ENCODE data around the gene SOD1. TPM values are rescaled to one million over a fixed set of nuclear protein-coding genes. Genes with fewer than 3 reads are reported as not detected.

The SOD1 gene
- total and polyA plus RNA-seq, 10 of the 15 experiments (the other 5 are each of a cell fraction or from before 2014, with no cell fraction given): 171 to 710 (median 313) TPM

GRCh38 chr21:31659536-31660258 is at the start of gene SOD1 (continued):
- TF ChIP-seq ASH2L (IDR thresholded peaks at IDR 0.05; ENCODE audit: borderline replicate concordance, low read depth): 0 out of 2 replicates have a peak, but pooled peaks have one; percentile 78
- TF ChIP-seq TARDBP (IDR thresholded peaks at IDR 0.05; ENCODE audit: borderline replicate concordance): no peak
- TF ChIP-seq E2F4 (IDR thresholded peaks at IDR 0.05; ENCODE audit: low read depth, low read length): no peak
- TF ChIP-seq, protein P1, sequence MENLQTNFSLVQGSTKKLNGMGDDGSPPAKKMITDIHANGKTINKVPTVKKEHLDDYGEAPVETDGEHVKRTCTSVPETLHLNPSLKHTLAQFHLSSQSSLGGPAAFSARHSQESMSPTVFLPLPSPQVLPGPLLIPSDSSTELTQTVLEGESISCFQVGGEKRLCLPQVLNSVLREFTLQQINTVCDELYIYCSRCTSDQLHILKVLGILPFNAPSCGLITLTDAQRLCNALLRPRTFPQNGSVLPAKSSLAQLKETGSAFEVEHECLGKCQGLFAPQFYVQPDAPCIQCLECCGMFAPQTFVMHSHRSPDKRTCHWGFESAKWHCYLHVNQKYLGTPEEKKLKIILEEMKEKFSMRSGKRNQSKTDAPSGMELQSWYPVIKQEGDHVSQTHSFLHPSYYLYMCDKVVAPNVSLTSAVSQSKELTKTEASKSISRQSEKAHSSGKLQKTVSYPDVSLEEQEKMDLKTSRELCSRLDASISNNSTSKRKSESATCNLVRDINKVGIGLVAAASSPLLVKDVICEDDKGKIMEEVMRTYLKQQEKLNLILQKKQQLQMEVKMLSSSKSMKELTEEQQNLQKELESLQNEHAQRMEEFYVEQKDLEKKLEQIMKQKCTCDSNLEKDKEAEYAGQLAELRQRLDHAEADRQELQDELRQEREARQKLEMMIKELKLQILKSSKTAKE (IDR thresholded peaks at IDR 0.05; ENCODE audit: low read depth, poor library complexity, severe bottlenecking): no peak
- TF ChIP-seq TCF3 (IDR thresholded peaks at IDR 0.05; ENCODE audit: borderline replicate concordance, insufficient read depth, low read depth, low read length): 0 out of 2 replicates have a peak, but pooled peaks have one; percentile 24

DNA sequence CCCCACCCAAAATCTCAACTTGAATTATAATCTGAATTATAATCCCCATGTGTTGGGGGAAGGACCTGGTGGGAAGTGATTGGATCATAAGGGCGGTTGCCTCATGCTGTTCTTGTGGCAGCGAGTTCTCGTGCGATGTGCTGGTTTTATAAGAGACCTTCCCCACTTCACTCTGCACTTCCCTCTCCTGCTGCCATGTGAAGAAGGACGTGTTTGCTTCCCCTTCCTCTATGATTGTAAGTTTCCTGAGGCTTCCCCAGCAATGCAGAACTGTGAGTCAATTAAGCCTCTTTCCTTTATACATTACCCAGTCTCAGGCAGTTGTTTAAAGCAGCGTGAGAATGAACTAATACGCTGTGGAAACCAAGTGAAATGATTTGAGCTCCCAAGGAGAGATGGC is 48.0 kb upstream of the SOD1 start:
- in situ Hi-C loops (cut with MboI): no loop called here
- TF ChIP-seq ZBTB33 (IDR thresholded peaks at IDR 0.05) (no peak), YBX1 (IDR thresholded peaks at IDR 0.05) (no peak), RCOR1 (conservative IDR thresholded peaks at IDR 0.05; ENCODE audit: low read depth, low read length) (no peak), E2F8 (IDR thresholded peaks at IDR 0.05; ENCODE audit: low read depth, partially characterized antibody) (no peak), EP300 (IDR thresholded peaks at IDR 0.05; ENCODE audit: borderline replicate concordance in 1 of 2, control insufficient read depth in 1 of 2, low read depth in 2 of 2, low read length in 2 of 2) (no peak), CBFB (IDR thresholded peaks at IDR 0.05; ENCODE audit: low read depth) (no peak), NFYA (IDR thresholded peaks at IDR 0.05; ENCODE audit: borderline replicate concordance, low read depth, low read length) (no peak)

More for the DNA sequence above, 48.0 kb upstream of the SOD1 start:
- Histone ChIP-seq H3K36me3 (ENCODE audit: control insufficient read depth in 2 of 2, insufficient read depth in 2 of 2, low read length in 1 of 2) (no peaks in the 10 kb centered on the region), H3K27ac (ENCODE audit: control insufficient read depth, insufficient read depth) (no peak overlapping the region), H3K27me3 (replicated peaks in 1 of 2; ENCODE audit: control insufficient read depth in 2 of 2, insufficient read depth in 2 of 2, low read length in 1 of 2) (no peaks in the 10 kb centered on the region), H3K4me1 (ENCODE audit: control insufficient read depth, insufficient read depth, low read length) (no peaks in the 10 kb centered on the region), H3K79me2 (ENCODE audit: control insufficient read depth, insufficient read depth, low read length) (no peaks in the 10 kb centered on the region), H3K4me2 (ENCODE audit: control insufficient read depth, insufficient read depth) (no peak overlapping the region), H2AFZ (ENCODE audit: control insufficient read depth, low read depth, low read length) (no peak overlapping the region), H3K9me3 (replicated peaks; ENCODE audit: control insufficient read depth, insufficient read depth, low read length) (peaks cover 3% of the 10 kb centered on the region; the same call in 1 of the 3 replicates), H3K4me3 (no peak overlapping the region), H3K9ac (ENCODE audit: control insufficient read depth, insufficient read depth, low read length) (no peak overlapping the region), H4K20me1 (ENCODE audit: control insufficient read depth, insufficient read depth) (no peaks in the 10 kb centered on the region)
- ChIA-PET CTCF (no interaction called here), SMC1A (ENCODE audit: uncharacterized antibody, unreplicated experiment) (interaction anchor here (0.5 to 1.1 kb wide), 2 partner anchors 31 to 923 kb away, joined by 3 to 4 read pairs; no protein-coding TSS in a partner anchor), RAD21 (ENCODE audit: unreplicated experiment) (no interaction called here), POLR2A (no interaction called here)
- no TSS peak for BruUV-seq (replicated peaks)
- intact Hi-C loops (cut with micrococcal nuclease; ENCODE audit: unreplicated experiment): no loop called here
- ATAC-seq (no peak), FAIRE-seq (no peak), DNase-seq (ENCODE audit: low read depth, low spot score) (no peak)
- 27% methylated on average over 5 of the region's 7 CpGs for WGBS (ENCODE audit: insufficient coverage, insufficient replicate concordance, low lambda C conversion rate, missing lambda C conversion rate)

Data from GM12878 (cell line).